ENCODE results near the gene SLC7A7. TPM values are rescaled to one million over a fixed set of nuclear protein-coding genes. Genes with fewer than 3 reads are reported as not detected.

SLC7A7 gene
- total and polyA plus RNA-seq, 2 of the 13 experiments (the other 11 are each of a cell fraction or from before 2014, with no cell fraction given) = 0.13 to 0.63 TPM

GRCh38 chr14:22798528-22798927 is 16.7 kb downstream of the SLC7A7 start:
- no TSS peak for BruUV-seq (replicated peaks)
- Histone ChIP-seq H4K20me1 (ENCODE audit: insufficient read depth, low read length) (no peaks in the 10 kb centered on the region), H3K4me3 (replicated peaks in 1 of 3; ENCODE audit: insufficient read depth in 1 of 3, low read depth in 2 of 3, low read length in 3 of 3) (no peak overlapping the region), H3K4me1 (ENCODE audit: insufficient read depth, low read length) (peaks cover 34% of the 10 kb centered on the region), H3K36me3 (replicated peaks in 1 of 2; ENCODE audit: control insufficient read depth in 1 of 2, insufficient read depth in 2 of 2, low read length in 2 of 2) (no peaks in the 10 kb centered on the region), H3K9ac (ENCODE audit: insufficient read depth, low read depth, low read length) (no peak overlapping the region), H3K27me3 (ENCODE audit: control insufficient read depth in 1 of 2, insufficient read depth in 2 of 2, low read length in 2 of 2) (no peaks in the 10 kb centered on the region), H3K4me2 (ENCODE audit: low read depth, low read length) (no peak overlapping the region), H3K27ac (ENCODE audit: extremely low read length, insufficient read depth, low read length) (no peak overlapping the region), H3K9me3 (ENCODE audit: low read length) (no peaks in the 10 kb centered on the region), H2AFZ (ENCODE audit: low read length) (no peak overlapping the region), H3K79me2 (ENCODE audit: insufficient read depth, low read length) (no peaks in the 10 kb centered on the region)
- 3% methylated on average over 2 of the region's 2 CpGs for whole genome bisulfite sequencing (ENCODE audit: low lambda C conversion rate)
- FAIRE-seq (no peak), DNase-seq (ENCODE audit: low spot score) (no peak), ATAC-seq (no peak)
- POLR2A ChIA-PET = no interaction called here
- in situ Hi-C loops (cut with HindIII; ENCODE audit: extremely low pct_ligation_motif_present, low pct_unique_long_range_greater_than_20kb) (no loop called here), intact Hi-C loops (cut with micrococcal nuclease; ENCODE audit: unreplicated experiment) (no loop called here)
- TF ChIP-seq ZNF691 (CRISPR knock-in tag; IDR thresholded peaks at IDR 0.05; ENCODE audit: borderline replicate concordance, low read depth) (no peak), ZNF44 (CRISPR knock-in tag; IDR thresholded peaks at IDR 0.05) (no peak), YEATS2 (CRISPR knock-in tag; IDR thresholded peaks at IDR 0.05; ENCODE audit: borderline replicate concordance) (no peak), ZNF576 (CRISPR knock-in tag; IDR thresholded peaks at IDR 0.05) (0 out of 2 replicates have a peak, but pooled peaks have one; percentile 27), ASH2L (IDR thresholded peaks at IDR 0.05; ENCODE audit: insufficient read length, low read depth, low read length) (no peak), CEBPG (CRISPR knock-in tag; IDR thresholded peaks at IDR 0.05) (0 out of 2 replicates have a peak, but pooled peaks have one; percentile 20), MTERF4 (CRISPR knock-in tag; IDR thresholded peaks at IDR 0.05) (no peak), AKAP8 (CRISPR knock-in tag; IDR thresholded peaks at IDR 0.05) (no peak), MED8 (CRISPR knock-in tag; IDR thresholded peaks at IDR 0.05; ENCODE audit: insufficient replicate concordance) (peak; percentile 34), PLRG1 (conservative IDR thresholded peaks at IDR 0.05) (no peak), ZNF556 (CRISPR knock-in tag; IDR thresholded peaks at IDR 0.05; ENCODE audit: borderline replicate concordance) (no peak), ZNF20 (CRISPR knock-in tag; IDR thresholded peaks at IDR 0.05) (0 out of 2 replicates have a peak, but pooled peaks have one; percentile 41), ZNF510 (CRISPR knock-in tag; IDR thresholded peaks at IDR 0.05; ENCODE audit: low read depth) (no peak), ZNF616 (CRISPR knock-in tag; IDR thresholded peaks at IDR 0.05; ENCODE audit: low read depth) (no peak), ZMAT5 (CRISPR knock-in tag; IDR thresholded peaks at IDR 0.05; ENCODE audit: borderline replicate concordance, low read depth) (no peak), ZNF570 (CRISPR knock-in tag; IDR thresholded peaks at IDR 0.05; ENCODE audit: borderline replicate concordance) (no peak), ARID2 (CRISPR knock-in tag; IDR thresholded peaks at IDR 0.05; ENCODE audit: borderline replicate concordance) (no peak), ZNF563 (CRISPR knock-in tag; IDR thresholded peaks at IDR 0.05) (no peak), SRSF1 (optimal IDR thresholded peaks at IDR 0.05; ENCODE audit: low read depth, low read length) (no peak)
- CTCF ChIA-PET (ENCODE audit: low intra/inter-chr PET ratio, low total read pairs) = no interaction called here

Measured in HepG2 (cell line).